Measurements from ENCODE around the gene TRPM3.

DNA sequence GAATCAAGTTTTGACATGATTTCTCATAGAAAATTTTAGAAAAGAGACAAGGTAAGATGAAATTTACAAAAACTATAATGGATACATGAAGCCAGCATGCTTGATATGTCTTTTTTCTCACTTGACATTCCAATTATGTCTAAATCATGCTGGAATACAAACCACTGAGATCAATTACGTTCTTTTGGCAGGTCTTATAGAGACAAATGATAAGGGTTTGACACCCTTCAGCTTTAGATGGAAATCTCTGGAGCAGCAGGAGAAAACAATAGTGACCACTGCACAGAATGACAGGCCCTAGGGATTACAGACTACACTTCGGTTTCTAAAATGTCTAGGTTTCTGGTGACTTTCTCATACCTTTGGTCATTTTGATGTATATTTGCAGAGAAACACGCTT, 342.9 kb downstream of the TRPM3 start:
- TF ChIP-seq CTCF (conservative IDR thresholded peaks at IDR 0.05), result no peak
- TF ChIP-seq ZFX (IDR thresholded peaks at IDR 0.05), result no peak

Data from C4-2B (cell line).